ENCODE measurements around the gene TFPT.

Gene TFPT

DNA sequence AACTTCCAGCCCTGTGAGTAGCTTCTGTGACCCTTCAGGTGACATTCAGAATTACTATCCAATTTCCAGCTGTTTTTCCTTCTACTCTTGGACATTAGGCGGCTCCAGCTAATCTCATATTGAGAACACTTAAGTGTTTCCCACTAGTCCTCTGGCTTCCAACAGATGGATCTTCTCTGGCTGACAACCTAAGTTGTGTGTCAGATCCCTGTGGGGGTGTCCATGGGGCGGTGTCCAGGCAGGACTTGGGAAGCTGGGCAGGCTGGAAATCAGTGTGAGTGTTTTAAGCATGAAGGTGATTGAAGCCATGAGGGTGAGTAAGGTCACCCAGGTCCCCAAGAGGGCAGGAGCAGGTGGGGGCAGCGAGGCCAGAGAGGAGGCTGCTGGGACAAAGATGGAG, 32.2 kb upstream of the TFPT start:
- no peak for DNase-seq

GRCh38 chr19:54145541-54146158, 30.2 kb upstream of the TFPT start:
- DNase-seq: no peak

DNA sequence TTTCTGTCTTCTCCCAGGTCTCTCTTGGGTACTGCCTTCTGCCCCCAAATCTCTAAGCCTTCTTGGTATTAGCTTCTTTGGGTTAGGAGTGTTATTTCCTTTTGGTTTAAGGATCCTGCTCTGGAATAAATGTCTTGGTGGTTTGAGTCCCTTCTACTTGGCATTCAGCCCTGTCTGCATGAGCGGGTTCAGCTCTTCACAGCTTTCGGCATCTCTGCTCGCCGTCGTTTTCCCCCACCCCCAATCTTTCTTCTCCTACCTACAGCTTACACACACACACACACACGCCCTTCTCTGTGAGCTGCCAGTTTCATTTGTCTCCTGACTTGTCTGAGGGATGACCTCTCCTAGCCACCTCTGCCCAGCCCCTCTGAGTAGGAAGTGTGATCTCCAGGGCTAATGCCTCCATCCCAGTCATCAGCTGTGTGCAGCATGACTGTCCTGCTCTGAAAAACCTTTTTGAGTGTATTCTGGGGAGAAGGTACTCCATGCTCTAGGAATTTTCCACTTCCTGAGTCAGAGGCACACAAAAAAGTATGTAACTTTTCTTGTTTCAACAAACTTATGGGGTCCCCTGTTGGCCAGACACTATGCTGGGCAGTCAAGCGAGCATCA, 26.8 kb upstream of the TFPT start:
- no peak for DNase-seq

GRCh38 chr19:54141356-54141755, 25.9 kb upstream of the TFPT start:
- no peak for DNase-seq

DNA sequence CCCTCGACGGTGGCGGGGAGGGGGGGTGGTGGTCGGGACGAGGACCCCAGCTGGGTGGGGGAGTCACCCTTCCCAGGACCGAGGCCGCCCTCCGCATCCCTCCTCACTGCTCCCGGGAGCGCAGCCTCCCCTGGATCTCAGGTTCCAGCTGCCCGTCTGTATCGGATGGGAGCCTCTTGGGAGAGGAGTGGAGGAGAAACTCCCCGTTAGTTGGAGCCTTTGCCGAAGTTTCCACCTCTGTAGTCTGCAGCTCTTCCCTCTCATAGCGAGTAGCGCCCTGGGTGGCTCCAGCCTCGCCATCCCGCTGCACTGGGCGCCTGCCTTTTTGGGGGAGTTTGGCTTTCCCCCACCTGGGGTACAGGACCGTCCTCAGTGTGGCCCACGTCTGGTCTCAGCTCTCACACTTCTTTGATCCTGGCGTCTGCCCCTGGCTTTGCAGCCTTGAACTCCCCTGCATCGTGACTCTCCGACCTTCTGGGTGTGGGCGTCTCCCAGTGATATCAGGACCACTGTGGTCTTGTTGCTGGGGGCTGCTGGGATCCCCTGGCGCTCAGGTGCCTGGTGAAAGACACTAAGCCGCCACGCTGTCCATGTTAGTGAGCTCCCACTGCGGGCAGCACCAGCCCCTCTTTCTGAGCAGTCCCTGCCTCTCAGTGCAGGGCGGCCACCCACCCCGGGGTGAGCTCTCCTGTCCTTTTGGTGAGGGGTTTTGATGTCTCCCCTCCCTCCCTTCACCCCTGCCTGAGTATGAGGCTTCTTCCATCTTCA, 23.2 kb upstream of the TFPT start:
- DNase-seq: no peak

- no peak for DNase-seq
Measured at GRCh38 chr19:54137699-54138488, 22.4 kb upstream of the TFPT start, which contains the start of gene CNOT3. Gene CNOT3 (plus strand): TSS chr19:54137762. CDS start chr19:54142979, 5,217 bp downstream.

GRCh38 chr19:54136864-54137698, 21.6 kb upstream of the TFPT start:
- DNase-seq: peak; percentile 97

GRCh38 chr19:54136086-54136863, 20.8 kb upstream of the TFPT start:
- no peak for DNase-seq

- no peak for DNase-seq
Measured at GRCh38 chr19:54133957-54134590, 18.6 kb upstream of the TFPT start.

DNA sequence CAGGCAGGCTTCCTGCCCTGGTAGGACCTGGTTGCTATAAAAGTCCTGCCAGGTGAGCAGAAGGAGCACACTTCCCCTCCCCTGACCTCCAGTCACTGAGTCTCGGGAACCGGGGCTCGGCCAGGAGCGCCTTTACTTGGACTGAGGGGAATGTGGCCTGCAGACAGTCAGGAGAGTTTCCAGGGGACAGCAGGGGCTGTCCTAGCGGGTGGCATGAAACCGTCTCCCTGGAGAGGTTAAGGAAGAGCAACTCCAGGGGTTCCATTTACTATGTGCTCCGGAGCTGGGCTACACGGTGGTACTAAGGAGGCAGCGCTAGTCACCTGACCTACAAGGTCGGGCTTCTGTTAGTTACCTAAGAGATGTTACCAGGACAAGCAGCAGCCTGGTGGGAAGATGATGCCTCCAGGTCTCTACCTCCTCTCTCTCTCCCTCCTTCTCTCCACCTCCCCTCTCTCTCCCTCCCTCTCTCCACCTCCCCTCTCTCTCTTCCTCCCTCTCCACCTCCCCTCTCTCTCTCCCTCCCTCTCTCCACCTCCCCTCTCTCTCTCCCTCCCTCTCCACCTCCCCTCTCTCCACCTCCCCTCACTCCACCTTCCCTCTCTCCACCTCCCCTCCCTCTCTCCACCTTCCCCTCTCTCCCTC, 18.0 kb upstream of the TFPT start:
- DNase-seq: no peak

DNA sequence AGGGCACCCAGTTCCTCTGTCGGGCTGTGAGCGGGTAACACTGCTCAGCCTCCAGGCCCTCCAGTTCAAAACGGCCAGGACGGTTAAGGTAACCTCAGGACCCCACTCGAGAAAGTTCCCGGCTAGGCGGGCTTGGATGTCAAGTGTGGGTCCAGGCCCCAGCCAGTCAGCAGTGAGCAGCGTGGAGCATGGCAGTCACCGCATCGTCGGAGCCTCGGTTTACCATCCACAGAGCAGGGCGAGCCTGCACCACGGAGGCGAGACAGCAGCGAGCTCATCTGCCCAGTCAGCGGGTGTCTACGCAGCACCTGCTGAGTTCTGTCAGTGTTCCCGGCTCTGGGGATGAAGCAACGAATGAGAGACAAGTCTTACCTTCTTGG, 14.2 kb upstream of the TFPT start:
- no peak for DNase-seq

DNA sequence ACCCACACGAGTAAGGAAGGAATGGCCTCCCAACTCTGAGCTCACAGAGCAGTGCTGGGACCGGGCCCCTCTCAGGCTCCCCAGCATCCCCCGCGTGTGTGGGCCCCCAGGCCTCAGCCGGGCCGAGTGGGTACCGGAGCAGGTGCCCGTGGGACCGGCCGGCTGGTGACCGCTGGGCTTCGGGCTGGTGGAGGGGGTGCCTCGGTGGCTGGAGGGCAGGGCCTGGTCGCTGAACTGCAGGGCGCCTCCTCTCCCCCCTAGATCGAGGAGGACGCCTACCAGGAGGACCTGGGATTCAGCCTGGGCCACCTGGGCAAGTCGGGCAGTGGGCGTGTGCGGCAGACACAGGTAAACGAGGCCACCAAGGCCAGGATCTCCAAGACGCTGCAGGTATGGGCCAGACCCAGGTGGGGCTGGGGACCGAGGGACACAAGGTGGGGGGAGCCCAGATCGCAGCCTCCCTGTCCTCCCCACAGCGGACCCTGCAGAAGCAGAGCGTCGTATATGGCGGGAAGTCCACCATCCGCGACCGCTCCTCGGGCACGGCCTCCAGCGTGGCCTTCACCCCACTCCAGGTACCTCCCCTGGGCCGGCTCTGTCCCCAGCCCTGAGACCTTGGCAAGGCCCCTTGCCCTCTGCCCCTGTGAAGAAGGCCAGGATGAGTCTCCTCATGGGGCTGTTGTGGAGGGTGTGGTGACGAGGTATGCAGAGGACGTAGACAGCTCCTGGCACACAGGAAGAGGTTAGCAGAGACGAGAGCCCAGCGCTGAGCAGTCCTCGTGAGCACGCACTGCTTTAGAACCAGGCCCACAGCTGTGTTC, 13.5 kb upstream of the TFPT start:
- DNase-seq: no peak

- DNase-seq: no peak
Measured at GRCh38 chr19:54128441-54128725, 12.9 kb upstream of the TFPT start.

- DNase-seq: no peak
Measured at GRCh38 chr19:54127688-54128440, 12.4 kb upstream of the TFPT start.

DNA sequence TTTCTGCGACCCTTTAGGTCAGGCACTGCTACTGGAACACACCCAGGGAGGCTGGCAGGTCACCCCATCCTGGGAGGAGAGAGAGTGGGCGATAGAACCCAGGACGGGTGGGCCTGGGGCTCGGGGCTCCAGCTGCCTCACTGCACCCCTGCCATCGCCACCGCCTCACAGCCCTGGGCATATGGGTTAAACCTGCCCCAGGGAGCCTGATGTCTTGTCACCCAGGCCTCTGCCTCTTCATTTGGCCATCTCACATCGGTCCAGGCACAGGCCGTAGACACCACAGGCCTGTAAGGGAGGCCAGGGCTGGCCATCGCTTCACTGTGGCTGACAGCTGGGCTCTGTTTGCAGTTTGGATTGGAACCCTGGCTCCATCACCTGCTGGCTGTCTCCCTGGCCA, 10.3 kb upstream of the TFPT start:
- DNase-seq: no peak

DNA sequence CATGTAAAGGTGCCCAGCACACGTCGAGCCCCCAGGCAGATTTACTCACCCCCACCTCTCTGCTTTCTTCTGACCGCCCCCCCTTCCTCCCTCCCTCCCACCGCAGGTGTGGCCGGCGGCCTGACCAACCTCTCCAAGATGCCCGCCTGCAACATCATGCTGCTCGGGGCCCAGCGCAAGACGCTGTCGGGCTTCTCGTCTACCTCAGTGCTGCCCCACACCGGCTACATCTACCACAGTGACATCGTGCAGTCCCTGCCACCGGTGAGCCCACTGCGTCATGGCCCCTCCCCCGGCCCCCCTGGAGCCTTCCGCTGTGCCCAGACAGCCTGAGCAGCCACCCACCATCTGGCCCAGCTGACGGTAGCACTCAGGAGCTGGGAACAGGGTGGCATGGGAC, 8.9 kb upstream of the TFPT start:
- no peak for DNase-seq

GRCh38 chr19:54123682-54124081, 8.2 kb upstream of the TFPT start:
- no peak for DNase-seq

- no peak for DNase-seq
Measured at GRCh38 chr19:54121259-54121658, 5.8 kb upstream of the TFPT start.

All from NCI-H1048 (cell line).